Pancreas (tissue), 10 donors: Measurements from ENCODE around the gene AGPAT2. TPM values are rescaled to one million over a fixed set of nuclear protein-coding genes. Genes with fewer than 3 reads are reported as not detected.
A peak's percentile ranks its signal among the peaks of the same experiment; 100 is the strongest.

ENCODE experiments used
- ATAC-seq, 4 donors: fragments of 200-7000 bp; cut with Tn5 transposase; one replicate each; pipeline versions ENCODE4 v1.8.0 to v1.9.1; 2020; ENCODE audit warnings: mild to moderate bottlenecking in 4 of 4, moderate library complexity in 4 of 4
- DNase-seq, 6 donors: peaks; one replicate each; pipeline ENCODE4 v3.0.0-alpha.2; 2020
- FAIRE-seq: peaks from 2 replicates; lab custom pipeline; 2012; peaks lifted over from hg19 to GRCh38; lab: Jason Lieb, UNC
- H3K27ac ChIP-seq, 4 donors: fragments of 200-600 bp; sonication (generic); 1 replicate in 3 of 4; 2 replicates in 1 of 4; pipeline versions ENCODE4 v1.5.0 to v1.8.0; 2020
- H3K27me3 ChIP-seq, 4 donors: fragments of 200-600 bp; one replicate each; pipeline ENCODE4 v1.8.0; 2021
- H3K36me3 ChIP-seq, 3 donors: fragments of 200-600 bp; sonication (generic) in 1 of 3; one replicate each; pipeline versions ENCODE4 v1.5.0 to v1.8.0; 2020 to 2021
- H3K4me1 ChIP-seq, 3 donors: fragments of 200-600 bp; one replicate each; pipeline ENCODE4 v1.8.0; 2021
- H3K4me3 ChIP-seq, 4 donors: fragments of 200-600 bp; sonication (generic) in 2 of 4; one replicate each; pipeline versions ENCODE4 v1.5.0 to v1.8.0; 2020 to 2021
- H3K9me3 ChIP-seq, 4 donors: fragments of 200-600 bp; one replicate each; pipeline ENCODE4 v1.8.0; 2021
- CTCF ChIP-seq, 4 donors: fragments of 200-600 bp; sonication (generic) in 3 of 4; IDR thresholded peaks; one replicate each; pipeline versions ENCODE4 v1.5.0 to v1.8.0; 2021; ENCODE audit warnings: antibody characterized with exemption in 4 of 4
- WGBS, 2 donors: extraction: QIAGEN DNeasy Blood & Tissue Kit; methylation state at CpG; one replicate each; pipeline ENCODE4 v1.1.7; 2013; 5-methylcytosine and 5-hydroxymethylcytosine counted together
- intact Hi-C, 3 donors: fragments of 100-400 bp; cut with DNase I; formaldehyde crosslinking; loops; one replicate each; pipeline versions ENCODE4 v1.11.1 to v1.14.2; 2022
- polyA plus RNA-seq, 2 donors: library from polyadenylated mRNA; stranded (reverse); fragments of 200-250 nt; gene quantifications; one replicate each; pipeline ENCODE4 v1.2.3, GENCODE V29; 2013
- total RNA-seq, 6 donors: library from RNA; stranded (reverse); fragmentation: NEBNext Ultra II Directional in 4 of 6; extraction: Animal tissue kit (Norgen Biotek cat#: 25700) in 4 of 6; gene quantifications; one replicate each; pipeline versions ENCODE4 v1.2.1 to v1.2.4, GENCODE V29; 2021 to 2023
- donor health status: healthy with polysubstance abuse.
- donor health status: DM: no; HTN: no; CAD: no; lungs with moderate emphysema.
- donor health status: DM: no; HTN: no; CAD: no.
- donor health status: control.
- donor health status: control.
- donor health status: Bipolar disorder and iron deficiency.
- donor health status: DM: yes; HTN: yes; CAD: no.
- donor health status: DM: no; HTN: no; CAD: no.
- donor health status: DM: no; HTN: no; CAD: no.
- donor health status: DM: yes; HTN: yes; CAD: no.

The AGPAT2 gene
- total and polyA plus RNA-seq, 8 donors, result 57.0 to 158 (median 82.7) TPM

- peaks cover 0 to 12% (median 0%) of the 10 kb centered on the region in 3 donors for H3K36me3 ChIP-seq
- FAIRE-seq (no peak), DNase-seq (no peak), ATAC-seq (no peak)
- peaks cover 8 to 25% (median 20%) of the 10 kb centered on the region in 3 donors for H3K4me1 ChIP-seq
- H3K27ac ChIP-seq, result no peak overlapping the region
- no peak for TF ChIP-seq CTCF (IDR thresholded peaks at IDR 0.05)
- intact Hi-C loops, result no loop called here
- H3K9me3 ChIP-seq, result no peaks in the 10 kb centered on the region
- WGBS, 2 donors, result 95 to 96% methylated on average over 17 of the region's 17 CpGs
- H3K4me3 ChIP-seq, result no peak overlapping the region
- H3K27me3 ChIP-seq, result no peaks in the 10 kb centered on the region
Measured at GRCh38 chr9:136681029-136681428, 6.2 kb downstream of the AGPAT2 start.

GRCh38 chr9:136679431-136679941 lies 7.8 kb downstream of the AGPAT2 start:
- TF ChIP-seq CTCF (IDR thresholded peaks at IDR 0.05), result no peak
- Histone ChIP-seq H3K4me3 (no peak overlapping the region), H3K36me3 (peaks cover 0 to 12% (median 0%) of the 10 kb centered on the region in 3 donors), H3K27ac (peak overlapping the region in 1 of 4 donors; percentile 30), H3K4me1 (peaks cover 9 to 20% (median 12%) of the 10 kb centered on the region in 3 donors), H3K9me3 (no peaks in the 10 kb centered on the region), H3K27me3 (no peaks in the 10 kb centered on the region)
- ATAC-seq (peak in 1 of 4 donors; percentile 6), DNase-seq (no peak), FAIRE-seq (no peak)
- 75 to 77% methylated on average over 22 of the region's 22 CpGs for WGBS, 2 donors
- intact Hi-C loops, result no loop called here

GRCh38 chr9:136678624-136679023 lies 8.6 kb downstream of the AGPAT2 start:
- no peak for FAIRE-seq
- H3K4me1 ChIP-seq, result peaks cover 9 to 20% (median 9%) of the 10 kb centered on the region in 3 donors
- TF ChIP-seq CTCF (IDR thresholded peaks at IDR 0.05), result no peak
- H3K4me3 ChIP-seq, result no peak overlapping the region
- intact Hi-C loops, result no loop called here
- no peaks in the 10 kb centered on the region for H3K9me3 ChIP-seq
- DNase-seq, result no peak
- peaks cover 0 to 16% (median 0%) of the 10 kb centered on the region in 3 donors for H3K36me3 ChIP-seq
- ATAC-seq, result no peak
- WGBS, 2 donors, result 85% methylated on average over 6 of the region's 6 CpGs
- H3K27ac ChIP-seq, result no peak overlapping the region
- H3K27me3 ChIP-seq, result no peaks in the 10 kb centered on the region

- FAIRE-seq (no peak), ATAC-seq (no peak), DNase-seq (no peak)
- H3K9me3 ChIP-seq, result no peaks in the 10 kb centered on the region
- TF ChIP-seq CTCF (IDR thresholded peaks at IDR 0.05), result no peak
- H3K36me3 ChIP-seq, result peaks cover 0 to 16% (median 0%) of the 10 kb centered on the region in 3 donors
- intact Hi-C loops, result no loop called here
- no peak overlapping the region for H3K4me3 ChIP-seq
- 91 to 94% methylated on average over 15 of the region's 15 CpGs for WGBS, 2 donors
- no peak overlapping the region for H3K27ac ChIP-seq
- peaks cover 9 to 20% (median 9%) of the 10 kb centered on the region in 3 donors for H3K4me1 ChIP-seq
- no peaks in the 10 kb centered on the region for H3K27me3 ChIP-seq
Measured at GRCh38 chr9:136678034-136678433, 9.2 kb downstream of the AGPAT2 start.

GRCh38 chr9:136676920-136677686 lies 10.2 kb downstream of the AGPAT2 start:
- WGBS, 2 donors, result 88 to 95% methylated on average over 42 to 46 of the region's 46 CpGs
- no peaks in the 10 kb centered on the region for H3K27me3 ChIP-seq

More at GRCh38 chr9:136676920-136677686, 10.2 kb downstream of the AGPAT2 start:
- FAIRE-seq (no peak), DNase-seq (no peak), ATAC-seq (no peak)
- Histone ChIP-seq H3K4me1 (peaks cover 9 to 20% (median 9%) of the 10 kb centered on the region in 3 donors), H3K36me3 (peaks cover 0 to 16% (median 0%) of the 10 kb centered on the region in 3 donors), H3K4me3 (no peak overlapping the region), H3K27ac (no peak overlapping the region), H3K9me3 (no peaks in the 10 kb centered on the region)
- intact Hi-C loops, result no loop called here
- no peak for TF ChIP-seq CTCF (IDR thresholded peaks at IDR 0.05)
